GM19240 (cell line): Measurements from ENCODE around the gene GOLM1.

Source experiments
- DNase-seq: peaks from one replicate; pipeline ENCODE4 v3.0.0; 2011; ENCODE audit warnings: low spot score; ENCODE audit not compliant: insufficient read length

Gene GOLM1

GRCh38 chr9:86046071-86046636, 53.2 kb downstream of the GOLM1 start:
- DNase-seq: no peak

GRCh38 chr9:86045654-86046053, 53.7 kb downstream of the GOLM1 start:
- no peak for DNase-seq

GRCh38 chr9:86043999-86044398, 55.4 kb downstream of the GOLM1 start:
- no peak for DNase-seq

- DNase-seq: no peak
These were observed 55.8 kb downstream of the GOLM1 start for GRCh38 chr9:86043586-86043985.

- DNase-seq: no peak
These were observed 57.0 kb downstream of the GOLM1 start for GRCh38 chr9:86042199-86042978.

GRCh38 chr9:86041311-86041741, 58.0 kb downstream of the GOLM1 start:
- no peak for DNase-seq

GRCh38 chr9:86040861-86041155, 58.5 kb downstream of the GOLM1 start:
- no peak for DNase-seq

- DNase-seq: no peak
These were observed 59.1 kb downstream of the GOLM1 start for GRCh38 chr9:86039991-86040860.

GRCh38 chr9:86036555-86036954, 62.8 kb downstream of the GOLM1 start:
- DNase-seq: no peak

- no peak for DNase-seq
These were observed 63.4 kb downstream of the GOLM1 start for GRCh38 chr9:86035827-86036440.

GRCh38 chr9:86034863-86035734, 64.3 kb downstream of the GOLM1 start:
- DNase-seq: no peak

- DNase-seq: no peak
These were observed 71.6 kb downstream of the GOLM1 start for GRCh38 chr9:86027767-86028166.

- no peak for DNase-seq
These were observed 76.6 kb downstream of the GOLM1 start for GRCh38 chr9:86022687-86023266.

GRCh38 chr9:86021166-86021565, 78.2 kb downstream of the GOLM1 start:
- no peak for DNase-seq

GRCh38 chr9:86020731-86021130, 78.6 kb downstream of the GOLM1 start:
- DNase-seq: no peak

- DNase-seq: no peak
These were observed 90.2 kb downstream of the GOLM1 start for GRCh38 chr9:86009133-86009532.

GRCh38 chr9:86005253-86005775, 94.0 kb downstream of the GOLM1 start:
- no peak for DNase-seq

- DNase-seq: no peak
These were observed 103.8 kb downstream of the GOLM1 start for GRCh38 chr9:85995599-85995998.

- no peak for DNase-seq
These were observed 104.3 kb downstream of the GOLM1 start for GRCh38 chr9:85995097-85995496.

- DNase-seq: no peak
These were observed 105.2 kb downstream of the GOLM1 start for GRCh38 chr9:85994191-85994590.
